K562 (cell line): Measurements from ENCODE around the gene CTIF. TPM values are rescaled to one million over a fixed set of nuclear protein-coding genes. Genes with fewer than 3 reads are reported as not detected.

Experiments used
- ATAC-seq: fragments of 200-7000 bp; cut with Tn5 transposase; 3 replicates; pipeline ENCODE4 v1.9.1; 2020; ENCODE audit warnings: moderate library complexity
- BruUV-seq: library from RNA; stranded (reverse); fragments of 400-500 nt; replicated peaks from 2 replicates; lab custom pipeline; 2021; lab: Mats Ljungman, UMichigan
- CTCF ChIA-PET: fragments of 300-600 bp; formaldehyde crosslinking; extraction: SDS; loops from one replicate; lab custom pipeline; 2021; ENCODE audit warnings: low intra/inter-chr PET ratio; lab: Yijun Ruan, JAX
- POLR2A ChIA-PET: fragments of 300-600, 350-650 bp; sonication (Branson Sonifier 250); formaldehyde crosslinking; extraction: SDS; loops from one replicate; lab custom pipeline; 2021; ENCODE audit warnings: antibody characterized with exemption, inconsistent platforms; lab: Yijun Ruan, JAX
- DNase-seq, 4 experiments: peaks; one replicate each; pipeline versions ENCODE4 v3.0.0 to v3.0.0-alpha.2; 2011 to 2018; ENCODE audit warnings: low spot score in 3 of 4, mixed read lengths in 3 of 4; ENCODE audit errors: extremely low read depth in 1 of 4
- FAIRE-seq: peaks from 2 replicates; lab custom pipeline; 2011; peaks lifted over from hg19 to GRCh38; lab: Jason Lieb, UNC
- H2AFZ ChIP-seq: 2 replicates; pipeline ENCODE4 v1.6.0; 2011; ENCODE audit warnings: low read depth, low read length, control low read depth, inconsistent platforms
- H3K27ac ChIP-seq: fragments of 200-600 bp; 3 replicates; pipeline ENCODE4 v1.8.0; 2011; ENCODE audit warnings: low read depth, mild to moderate bottlenecking, control low read depth, inconsistent platforms, low read length, moderate library complexity, mixed read lengths; ENCODE audit errors: extremely low read depth
- H3K27me3 ChIP-seq, 2 experiments: fragments of 300-600 bp in 1 of 2; 2 replicates in 1 of 2; 3 replicates in 1 of 2; pipeline versions ENCODE4 v1.6.0 to v1.8.0; 2011; ENCODE audit warnings: inconsistent platforms in 2 of 2, low read length in 2 of 2, mild to moderate bottlenecking in 1 of 2, mixed read lengths in 1 of 2, moderate library complexity in 1 of 2; ENCODE audit not compliant: control insufficient read depth in 2 of 2, insufficient read depth in 2 of 2
- H3K36me3 ChIP-seq: fragments of 300-600 bp; 3 replicates; pipeline ENCODE4 v1.8.0; 2011; ENCODE audit warnings: mild to moderate bottlenecking, low read length, inconsistent platforms; ENCODE audit not compliant: control insufficient read depth, insufficient read depth
- H3K4me1 ChIP-seq, 2 experiments: fragments of 200-600 bp in 1 of 2; replicated peaks in 1 of 2; 2 replicates in 1 of 2; 3 replicates in 1 of 2; pipeline versions ENCODE4 v1.5.1 to v1.8.0; 2011; ENCODE audit warnings: inconsistent platforms in 2 of 2, low read length in 2 of 2, mild to moderate bottlenecking in 1 of 2, mixed read lengths in 1 of 2, moderate library complexity in 1 of 2; ENCODE audit not compliant: control insufficient read depth in 2 of 2, insufficient read depth in 2 of 2
- H3K4me2 ChIP-seq: 2 replicates; pipeline ENCODE4 v1.6.1; 2011; ENCODE audit warnings: low read length, control low read depth, inconsistent platforms, mixed read lengths; ENCODE audit not compliant: insufficient read depth
- H3K4me3 ChIP-seq: fragments of 200-600 bp; sonication (generic), shearing (Covaris generic); 2 replicates; pipeline ENCODE4 v1.5.1; 2016; ENCODE audit warnings: control low read depth, inconsistent platforms
- H3K79me2 ChIP-seq: fragments of 200-600 bp; 3 replicates; pipeline ENCODE4 v1.8.0; 2011; ENCODE audit warnings: low read length, inconsistent platforms; ENCODE audit not compliant: control insufficient read depth, insufficient read depth
- H3K9ac ChIP-seq, 2 experiments: 2 replicates each; pipeline versions ENCODE4 v1.6.0 to v1.6.1; 2011; ENCODE audit warnings: low read depth in 2 of 2, low read length in 2 of 2, control low read depth in 1 of 2, inconsistent platforms in 1 of 2, mild to moderate bottlenecking in 1 of 2, mixed read lengths in 1 of 2; ENCODE audit not compliant: insufficient read depth in 1 of 2
- H3K9me1 ChIP-seq: one replicate; pipeline ENCODE4 v1.6.0; 2011; ENCODE audit warnings: inconsistent platforms, mild to moderate bottlenecking, low read length, moderate library complexity; ENCODE audit not compliant: control insufficient read depth, insufficient read depth
- H3K9me3 ChIP-seq: replicated peaks from 2 replicates; pipeline ENCODE4 v1.5.1; 2011; ENCODE audit warnings: low read depth, low read length, inconsistent platforms; ENCODE audit not compliant: control insufficient read depth, insufficient read depth
- H4K20me1 ChIP-seq: replicated peaks from 2 replicates; pipeline ENCODE4 v1.6.1; 2011; ENCODE audit warnings: low read length, inconsistent platforms, mixed read lengths; ENCODE audit not compliant: control insufficient read depth, insufficient read depth
- ARID3A ChIP-seq: IDR thresholded peaks from 2 replicates; pipeline ENCODE4 v1.6.1; 2012; ENCODE audit warnings: low read depth, low read length, improper control_type of control experiment, borderline replicate concordance
- GTF2F1 ChIP-seq: IDR thresholded peaks from 2 replicates; pipeline ENCODE4 v1.6.1; 2011; ENCODE audit warnings: low read depth, low read length, improper control_type of control experiment
- IRF2 ChIP-seq: sonication (generic); formaldehyde crosslinking; IDR thresholded peaks from 2 replicates; pipeline ENCODE4 v1.8.1; 2022; ENCODE audit warnings: mild to moderate bottlenecking, missing genetic modification reagents
- L3MBTL2 ChIP-seq: fragments of 450-650 bp; IDR thresholded peaks from 2 replicates; pipeline ENCODE4 v1.6.1; 2016; ENCODE audit warnings: mild to moderate bottlenecking, moderate library complexity
- PML ChIP-seq: IDR thresholded peaks from 2 replicates; pipeline ENCODE4 v1.6.1; 2012; ENCODE audit warnings: low read length, inconsistent platforms
- RNF2 ChIP-seq: sonication (generic); IDR thresholded peaks from 2 replicates; pipeline ENCODE4 v1.6.1; 2016
- TFAM ChIP-seq: fragments of 250-450 bp; sonication (Bioruptor Pico); conservative IDR thresholded peaks from 2 replicates; pipeline ENCODE4 v1.5.0; 2021; ENCODE audit warnings: mild to moderate bottlenecking, moderate library complexity
- WGBS: fragments of 100-300 bp; shearing (Covaris generic); methylation state at CpG from one replicate; pipeline ENCODE4 v1.1.6; 2016; ENCODE audit warnings: low coverage, mixed read lengths; ENCODE audit not compliant: insufficient coverage; ENCODE audit errors: missing lambda C conversion rate; 5-methylcytosine and 5-hydroxymethylcytosine counted together
- in situ Hi-C: fragments of 300-500 bp; cut with MboI; formaldehyde crosslinking; loops from 4 replicates; pipeline ENCODE4 v1.15.0; 2018; ENCODE audit warnings: inconsistent platforms, mixed read lengths
- intact Hi-C: fragments of 100-400 bp; cut with micrococcal nuclease; formaldehyde crosslinking; loops from 2 replicates; pipeline ENCODE4 v1.14.2; 2022
- polyA plus RNA-seq, 8 experiments: library from polyadenylated mRNA; depleted of rRNA in 4 of 8; stranded (reverse) in 5 of 8; unstranded in 3 of 8; fragments of >200 nt; fragmentation: Nextera tagmentation in 2 of 8; fragmentation: Illumina TruSeq in 1 of 8; extraction: Ambion mirVana in 2 of 8; extraction: Trizol in 1 of 8; gene quantifications; 2 replicates each; pipeline versions ENCODE4 v1.2.1 to v1.2.3, GENCODE V29; 2011 to 2014; ENCODE audit warnings: inconsistent platforms in 1 of 8, missing spikeins in 1 of 8
- total RNA-seq, 7 experiments: library from RNA; depleted of rRNA in 6 of 7; stranded (reverse); fragments of >200 nt in 6 of 7; fragmentation: Illumina TruSeq in 2 of 7; extraction: Trizol in 2 of 7; gene quantifications; 2 replicates each; pipeline versions ENCODE4 v1.2.1 to v1.2.3, GENCODE V29; 2011 to 2021; ENCODE audit warnings: low replicate concordance in 1 of 7

The CTIF gene
- total and polyA plus RNA-seq, 9 of the 15 experiments (the other 6 are each of a cell fraction or from before 2014, with no cell fraction given) = 0.17 to 11.5 (median 2.2) TPM

DNA sequence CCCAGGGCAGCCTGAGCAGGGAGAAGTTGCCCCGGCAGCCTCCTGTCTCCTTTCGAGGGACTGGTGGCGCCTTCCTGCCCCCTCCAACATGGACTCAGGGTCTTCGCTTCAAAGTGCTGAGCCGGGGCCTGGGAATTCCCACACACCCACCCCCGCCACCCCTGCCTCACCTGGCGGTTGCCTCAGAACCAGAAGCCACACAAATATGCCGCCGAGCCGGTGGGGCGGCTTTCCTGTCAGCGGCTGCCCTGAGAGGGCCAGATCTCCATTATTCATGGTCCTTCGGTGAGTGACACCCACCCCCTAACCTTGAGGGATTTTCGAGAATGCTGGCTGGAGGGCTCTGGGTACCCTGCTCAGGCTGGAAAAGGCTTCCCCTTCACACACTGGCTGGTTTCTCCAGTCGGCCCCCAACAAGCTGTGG lies 340.2 kb downstream of the CTIF start:
- no peak for ATAC-seq
- Histone ChIP-seq H3K9me1 (no peaks in the 10 kb centered on the region), H3K36me3 (no peaks in the 10 kb centered on the region), H3K4me3 (no peak overlapping the region), H3K4me2 (no peak overlapping the region), H4K20me1 (no peaks in the 10 kb centered on the region), H3K27ac (no peak overlapping the region), H3K27me3 (no peaks in the 10 kb centered on the region), H3K9me3 (no peaks in the 10 kb centered on the region), H2AFZ (no peak overlapping the region), H3K4me1 (peaks cover 6 to 19% of the 10 kb centered on the region in 2 experiments; a peak in 3 of 5 replicates), H3K9ac (no peak overlapping the region), H3K79me2 (no peaks in the 10 kb centered on the region)
- intact Hi-C loops = no loop called here
- ChIA-PET POLR2A (no interaction called here), CTCF (no interaction called here)
- BruUV-seq = no TSS peak
- no peak for FAIRE-seq
- WGBS = 68% methylated on average over 7 of the region's 15 CpGs
- in situ Hi-C loops = no loop called here
- no peak for DNase-seq
- TF ChIP-seq ARID3A (no peak), IRF2 (CRISPR knock-in tag) (no peak), RNF2 (no peak), PML (no peak), TFAM (CRISPR knock-in tag) (no peak), L3MBTL2 (no peak), GTF2F1 (no peak)
